ENCODE data around the gene RNF121. TPM values are rescaled to one million over a fixed set of nuclear protein-coding genes. Genes with fewer than 3 reads are reported as not detected.
A peak's percentile ranks its signal among the peaks of the same experiment; 100 is the strongest.

The RNF121 gene
- total RNA-seq, 8 experiments from 2014 or later = 20.6 to 36.4 (median 31.9) TPM

DNA sequence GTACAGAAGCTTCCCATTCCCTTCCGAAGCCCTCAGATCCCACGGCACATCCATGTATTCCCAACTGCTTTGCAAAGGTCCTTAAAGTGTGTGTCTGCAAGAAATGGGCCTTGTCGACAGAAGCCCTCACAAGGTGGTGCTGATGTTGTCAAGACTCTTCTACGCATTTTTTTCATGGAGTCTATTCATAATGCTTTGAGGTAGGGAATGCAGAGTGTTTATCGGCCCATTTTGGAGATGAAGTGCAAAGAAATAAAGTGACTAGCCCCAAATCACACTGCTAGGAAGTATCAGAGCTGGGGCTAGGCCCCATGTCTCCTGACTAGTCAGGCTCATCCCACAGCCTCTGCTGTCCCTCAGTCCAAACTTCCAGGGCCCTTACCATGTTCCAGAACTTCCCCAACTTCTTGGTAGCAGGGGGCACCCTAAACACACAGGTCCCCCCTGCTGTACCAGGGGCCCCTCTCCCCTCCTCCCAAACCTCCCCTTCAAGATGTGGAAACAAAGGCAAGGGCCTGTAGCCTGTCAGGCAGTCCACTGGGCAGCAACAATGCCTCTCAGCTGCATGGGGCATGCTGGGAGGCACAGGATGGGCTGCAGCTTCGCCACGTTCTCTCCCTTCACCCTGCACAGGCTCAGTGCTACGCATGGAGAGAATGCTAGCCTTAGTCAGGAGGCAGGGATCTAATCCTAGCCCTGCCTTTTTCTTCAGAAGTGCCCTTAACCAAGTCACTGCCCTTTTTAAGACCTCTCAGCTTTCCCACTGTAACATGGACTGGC is 77.7 kb downstream of the RNF121 start:
- no peak overlapping the region for H3K4me3 ChIP-seq
- H3K27ac ChIP-seq = no peak overlapping the region
- ATAC-seq (replicated peaks in 6 of 8) = no peak
- in situ Hi-C loops (cut with MboI; ENCODE audit: low pct_unique_long_range_greater_than_20kb in 2 of 9, low sequenced_read_pairs in 9 of 9, unreplicated experiment in 9 of 9) = loop anchor here in 2 of 9 experiments (25.0 kb wide), 1 partner anchor 406 kb away; no protein-coding TSS in a partner anchor
- WGBS, 10 experiments = 30 to 100% (median 85%) methylated on average over 2 to 5 of the region's 8 CpGs; no CpG with 5 or more reads in 3 of the 10 experiments
- H3K4me1 ChIP-seq (replicated peaks in 1 of 2) = no peaks in the 10 kb centered on the region

DNA sequence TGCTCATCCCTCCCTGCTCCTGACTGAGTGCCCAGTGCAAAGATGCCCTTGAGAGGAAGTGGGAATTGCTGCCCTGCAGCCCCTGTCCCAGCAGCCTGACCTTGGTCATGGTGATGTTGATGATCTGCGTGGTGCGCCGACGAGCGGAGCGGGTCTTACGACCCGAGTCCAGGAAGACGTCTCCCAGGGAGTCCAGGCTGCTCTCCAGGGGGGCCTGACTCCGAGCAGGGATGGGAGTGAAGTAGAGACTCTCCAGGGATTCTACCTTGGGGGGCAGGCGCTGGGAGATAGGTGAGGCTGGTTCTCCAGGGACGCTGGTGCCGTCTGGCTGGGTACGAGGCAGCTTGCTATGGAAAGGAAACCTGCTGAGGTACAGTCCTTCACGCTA is 78.2 kb downstream of the RNF121 start:
- Histone ChIP-seq H3K27ac (no peak overlapping the region), H3K4me1 (replicated peaks in 1 of 2) (no peaks in the 10 kb centered on the region), H3K4me3 (no peak overlapping the region)
- in situ Hi-C loops (cut with MboI; ENCODE audit: low pct_unique_long_range_greater_than_20kb in 2 of 9, low sequenced_read_pairs in 9 of 9, unreplicated experiment in 9 of 9) = loop anchor here in 2 of 9 experiments (25.0 kb wide), 1 partner anchor 405 kb away; no protein-coding TSS in a partner anchor
- no peak for ATAC-seq (replicated peaks in 6 of 8)
- 60 to 100% (median 87%) methylated on average over 1 to 11 of the region's 15 CpGs; no CpG with 5 or more reads in 4 of the 10 experiments for WGBS, 10 experiments

DNA sequence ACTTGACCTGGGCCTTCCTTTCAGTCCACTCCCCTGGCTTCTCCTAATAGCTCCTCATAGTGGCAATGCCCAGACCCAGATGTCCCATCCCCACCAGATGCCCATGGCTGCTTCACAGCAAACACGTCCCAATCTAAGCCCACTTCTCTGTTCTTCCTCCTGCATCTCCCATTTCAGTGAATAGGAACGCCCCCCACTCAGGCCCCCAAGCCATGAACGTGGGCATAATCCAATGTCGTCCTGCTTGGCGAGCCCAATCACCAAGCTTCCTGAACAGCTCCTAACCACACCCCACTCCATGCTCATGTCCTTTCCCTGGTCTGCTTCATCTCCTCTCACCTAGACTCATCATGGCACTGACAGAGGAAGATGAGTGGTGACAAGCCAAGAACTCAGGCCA is 78.7 kb downstream of the RNF121 start:
- H3K4me1 ChIP-seq (replicated peaks in 1 of 2) = no peaks in the 10 kb centered on the region
- H3K27ac ChIP-seq = no peak overlapping the region
- no peak for ATAC-seq (replicated peaks in 6 of 8)
- WGBS, 10 experiments = 75 to 100% (median 93%) methylated on average over 2 to 5 of the region's 5 CpGs; no CpG with 5 or more reads in 5 of the 10 experiments
- no peak overlapping the region for H3K4me3 ChIP-seq
- in situ Hi-C loops (cut with MboI; ENCODE audit: low pct_unique_long_range_greater_than_20kb in 2 of 9, low sequenced_read_pairs in 9 of 9, unreplicated experiment in 9 of 9) = loop anchor here in 2 of 9 experiments (25.0 kb wide), 1 partner anchor 405 kb away; no protein-coding TSS in a partner anchor

DNA sequence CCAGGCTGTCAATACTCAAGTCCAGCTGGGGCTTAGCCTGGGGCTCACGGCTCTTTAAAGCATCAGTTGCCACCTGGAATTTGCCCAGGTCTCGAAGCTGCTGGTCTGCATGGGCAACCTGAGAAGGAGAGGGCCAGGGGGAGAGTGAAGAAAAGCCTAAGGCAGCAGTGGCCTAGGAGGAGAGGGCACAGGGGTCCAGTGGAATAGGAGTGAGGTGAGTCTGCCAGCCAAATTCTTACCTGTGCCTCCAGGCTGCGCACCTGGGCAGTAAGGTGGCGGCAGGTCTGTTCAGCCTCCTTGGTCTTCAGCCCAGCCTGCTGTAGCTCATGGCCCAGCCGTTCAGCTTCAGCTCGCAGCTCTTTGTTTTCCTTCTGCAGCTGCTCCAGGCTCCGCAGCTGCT is 79.9 kb downstream of the RNF121 start:
- Histone ChIP-seq H3K27ac (no peak overlapping the region), H3K4me1 (replicated peaks in 1 of 2) (no peaks in the 10 kb centered on the region), H3K4me3 (no peak overlapping the region)
- ATAC-seq (replicated peaks in 6 of 8) = no peak
- in situ Hi-C loops (cut with MboI; ENCODE audit: low pct_unique_long_range_greater_than_20kb in 2 of 9, low sequenced_read_pairs in 9 of 9, unreplicated experiment in 9 of 9) = loop anchor here in 2 of 9 experiments (25.0 kb wide), 1 partner anchor 404 kb away; no protein-coding TSS in a partner anchor
- 60 to 100% (median 73%) methylated on average over 1 to 3 of the region's 7 CpGs; no CpG with 5 or more reads in 6 of the 10 experiments for WGBS, 10 experiments

DNA sequence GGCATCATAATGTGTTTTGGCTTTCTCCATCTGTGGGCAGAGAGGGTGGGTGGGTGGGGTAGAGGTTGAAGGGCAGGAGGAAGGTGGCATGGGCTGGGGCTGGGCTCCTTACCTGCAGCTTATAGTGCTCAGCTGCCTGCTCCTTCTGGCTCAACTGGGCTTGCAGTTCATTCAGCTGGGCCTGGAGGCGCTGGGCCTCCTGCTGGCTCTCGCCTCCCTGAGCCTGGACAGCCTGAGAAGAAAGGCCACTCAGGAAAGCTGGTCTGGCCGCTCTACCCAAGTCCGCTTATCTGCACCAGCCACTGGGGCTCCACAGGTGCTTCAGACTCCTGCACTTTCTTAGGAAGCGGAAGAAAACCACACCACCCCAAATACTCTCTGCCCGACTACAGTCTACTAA is 80.3 kb downstream of the RNF121 start:
- WGBS, 10 experiments = 100% methylated on average over 5 of the region's 6 CpGs; no CpG with 5 or more reads in 9 of the 10 experiments
- Histone ChIP-seq H3K4me1 (replicated peaks in 1 of 2) (no peaks in the 10 kb centered on the region), H3K27ac (no peak overlapping the region), H3K4me3 (no peak overlapping the region)
- in situ Hi-C loops (cut with MboI; ENCODE audit: low pct_unique_long_range_greater_than_20kb in 2 of 9, low sequenced_read_pairs in 9 of 9, unreplicated experiment in 9 of 9) = loop anchor here in 2 of 9 experiments (25.0 kb wide), 1 partner anchor 403 kb away; no protein-coding TSS in a partner anchor
- no peak for ATAC-seq (replicated peaks in 6 of 8)

DNA sequence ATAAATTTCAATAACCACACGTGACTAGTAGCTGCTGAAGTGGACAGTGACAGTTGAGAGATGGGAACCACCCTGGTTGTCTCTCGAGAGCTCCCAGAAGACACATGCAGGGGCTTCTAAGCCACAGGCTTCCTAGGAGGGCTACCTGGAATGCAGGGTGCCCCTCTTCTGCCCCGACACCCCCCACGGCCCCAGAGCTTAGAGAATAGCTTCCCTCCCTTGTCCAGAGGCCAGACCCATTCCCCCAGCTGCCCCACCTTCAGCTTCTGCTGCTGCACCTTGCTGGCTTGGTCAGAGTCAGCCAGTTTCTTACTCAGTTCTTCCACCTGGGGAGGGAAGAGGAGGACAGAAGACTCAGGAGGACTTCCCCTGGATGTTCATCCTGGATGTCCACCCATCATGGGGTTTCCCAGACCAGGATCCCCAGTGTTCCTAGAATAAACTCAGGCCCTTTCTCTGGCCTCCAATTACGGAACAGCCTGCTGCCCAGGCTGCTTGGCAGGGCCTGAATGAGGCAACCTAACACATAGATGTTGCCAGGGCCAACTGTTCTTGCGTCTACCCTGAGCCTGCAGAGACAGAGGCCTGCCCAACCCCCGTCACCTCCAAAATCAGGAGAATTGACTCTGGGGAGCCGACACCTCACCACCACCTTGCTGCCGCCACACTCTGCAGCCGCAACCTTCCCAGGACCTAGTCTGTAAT is 81.8 kb downstream of the RNF121 start:
- Histone ChIP-seq H3K4me1 (replicated peaks in 1 of 2) (no peaks in the 10 kb centered on the region), H3K27ac (no peak overlapping the region), H3K4me3 (no peak overlapping the region)
- in situ Hi-C loops (cut with MboI; ENCODE audit: low pct_unique_long_range_greater_than_20kb in 2 of 9, low sequenced_read_pairs in 9 of 9, unreplicated experiment in 9 of 9) = loop anchor here in 2 of 9 experiments (25.0 kb wide), 1 partner anchor 402 kb away; no protein-coding TSS in a partner anchor
- ATAC-seq (replicated peaks in 6 of 8) = no peak
- 67 to 100% (median 97%) methylated on average over 1 to 6 of the region's 10 CpGs; no CpG with 5 or more reads in 4 of the 10 experiments for WGBS, 10 experiments

DNA sequence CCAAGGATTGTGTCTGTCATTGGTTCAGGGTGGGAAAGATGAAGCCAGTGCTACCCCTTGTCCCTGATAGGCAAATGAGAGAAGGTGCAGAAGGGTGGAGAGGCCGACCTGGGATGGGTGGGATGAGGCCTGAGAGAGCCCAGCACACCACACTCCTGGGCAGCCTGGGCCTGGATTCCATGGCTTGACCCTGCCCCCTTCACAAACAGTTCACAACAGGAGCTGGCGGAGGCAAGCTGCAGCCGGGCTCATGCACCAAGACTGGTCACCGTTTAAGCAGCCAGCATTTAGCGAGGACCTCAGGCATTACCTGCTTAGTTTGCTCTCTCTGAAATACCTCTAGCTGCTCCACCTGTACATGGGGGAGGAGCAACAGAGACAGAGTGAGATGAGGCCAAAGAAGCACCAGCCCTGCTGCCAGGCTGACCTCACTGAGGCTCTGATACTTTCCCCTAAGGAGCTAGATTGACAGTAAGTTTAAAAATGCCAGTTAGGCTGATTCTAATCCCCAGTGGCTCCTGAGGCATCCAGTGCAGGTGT is 83.3 kb downstream of the RNF121 start:
- WGBS, 10 experiments = 74 to 82% methylated on average over 3 to 5 of the region's 5 CpGs; no CpG with 5 or more reads in 8 of the 10 experiments
- Histone ChIP-seq H3K4me1 (replicated peaks in 1 of 2) (no peaks in the 10 kb centered on the region), H3K27ac (no peak overlapping the region), H3K4me3 (no peak overlapping the region)
- in situ Hi-C loops (cut with MboI; ENCODE audit: low pct_unique_long_range_greater_than_20kb in 2 of 9, low sequenced_read_pairs in 9 of 9, unreplicated experiment in 9 of 9) = loop anchor here in 2 of 9 experiments (25.0 kb wide), 1 partner anchor 400 kb away; no protein-coding TSS in a partner anchor
- no peak for ATAC-seq (replicated peaks in 6 of 8)

DNA sequence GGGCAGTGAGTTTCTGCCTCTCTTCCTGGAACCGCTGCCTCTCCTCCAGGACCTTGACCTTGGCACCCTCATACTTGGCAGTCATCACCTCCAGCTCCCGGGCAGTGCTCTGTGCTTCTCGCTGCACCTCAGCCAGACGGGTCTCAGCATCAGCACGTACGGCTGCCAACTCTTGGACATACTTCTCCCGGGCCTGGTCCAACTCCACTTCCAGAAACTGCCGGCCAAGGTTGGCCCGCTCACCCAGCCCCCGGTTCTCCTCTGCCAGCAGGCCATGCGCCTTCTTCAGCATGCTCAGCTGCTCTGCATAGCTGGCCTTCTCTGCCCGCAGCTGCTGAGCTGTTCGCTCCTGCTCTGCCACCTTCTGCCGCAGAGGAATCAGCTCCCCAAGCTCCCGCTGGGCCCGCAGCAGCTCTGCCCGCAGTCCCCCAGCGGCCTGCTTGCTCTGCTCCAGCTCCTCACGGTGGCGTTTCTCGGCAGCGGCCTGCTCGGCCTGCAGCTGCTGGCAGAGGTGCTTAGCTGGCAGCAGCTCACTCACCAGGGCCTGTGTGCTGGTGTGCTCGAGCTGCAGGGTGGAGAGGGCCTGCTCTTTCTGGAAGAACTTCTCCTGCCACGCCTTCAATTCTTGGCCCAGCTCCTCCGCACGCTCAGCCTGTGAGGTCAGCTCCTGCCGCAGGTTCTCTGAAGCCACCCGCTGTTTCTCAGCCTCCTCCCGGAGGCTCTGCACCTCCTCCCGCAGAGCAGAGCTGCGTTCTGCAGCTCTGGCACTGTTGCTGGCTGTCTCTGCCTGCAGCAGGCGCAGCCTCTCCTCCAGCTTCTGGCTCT is 84.3 kb downstream of the RNF121 start:
- WGBS, 10 experiments = 41 to 100% (median 91%) methylated on average over 1 to 15 of the region's 33 CpGs; no CpG with 5 or more reads in 3 of the 10 experiments

DNA sequence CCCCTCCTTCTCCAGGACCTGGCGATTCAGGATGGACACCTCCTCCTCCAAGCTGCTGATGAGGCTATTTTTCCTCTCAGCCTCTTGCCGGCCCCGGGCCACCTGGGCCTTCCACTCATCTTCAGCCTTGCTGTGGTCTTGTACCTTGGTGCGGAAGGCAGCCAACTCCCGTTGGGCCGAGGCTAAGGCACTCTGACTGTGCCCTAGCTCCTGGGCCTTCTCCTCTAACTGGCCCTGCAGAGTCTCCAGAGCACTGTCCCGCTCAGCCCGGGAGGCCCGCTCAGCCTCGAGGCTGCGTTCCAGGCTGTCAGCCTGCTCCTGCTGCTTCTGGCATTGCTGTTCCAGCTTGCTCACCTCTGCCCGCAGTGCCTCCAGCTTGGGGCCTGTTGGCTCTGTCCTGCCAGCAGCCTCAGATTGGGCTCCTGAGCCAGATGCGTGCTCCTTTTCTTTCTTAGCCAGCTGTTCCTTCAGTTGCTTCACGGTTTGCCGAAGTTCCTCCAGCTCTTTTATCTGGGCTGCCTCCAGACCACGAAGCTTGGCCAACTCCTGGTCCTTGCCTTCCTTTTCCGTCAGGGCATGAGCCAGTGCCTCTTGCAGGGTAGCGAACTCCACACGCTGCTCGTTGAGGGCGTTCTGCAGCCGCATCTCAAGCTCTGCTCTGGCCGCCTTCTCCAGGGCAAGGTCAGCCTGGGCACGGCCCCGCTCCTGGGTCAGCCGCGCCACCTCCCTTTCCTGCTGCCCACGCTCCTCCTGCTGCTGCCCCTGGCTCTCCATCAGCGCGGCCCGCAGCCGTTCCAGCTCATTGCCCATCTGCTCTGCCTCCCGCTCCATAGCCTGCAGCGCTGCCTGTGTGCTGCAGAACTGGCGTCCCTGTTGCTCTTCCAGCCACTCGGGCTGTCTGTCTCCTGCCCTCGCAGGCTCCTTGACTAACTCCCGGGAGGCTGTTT is 85.2 kb downstream of the RNF121 start:
- Histone ChIP-seq H3K4me3 (no peak overlapping the region), H3K27ac (no peak overlapping the region), H3K4me1 (replicated peaks in 1 of 2) (no peaks in the 10 kb centered on the region)
- in situ Hi-C loops (cut with MboI; ENCODE audit: low pct_unique_long_range_greater_than_20kb in 2 of 9, low sequenced_read_pairs in 9 of 9, unreplicated experiment in 9 of 9) = loop anchor here in 2 of 9 experiments (25.0 kb wide), 1 partner anchor 398 kb away; no protein-coding TSS in a partner anchor
- 57 to 100% (median 93%) methylated on average over 1 to 26 of the region's 38 CpGs; no CpG with 5 or more reads in 3 of the 10 experiments for WGBS, 10 experiments
- peak in 1 of 8 experiments; percentile 3 for ATAC-seq (replicated peaks in 6 of 8)

More for the DNA sequence above, 84.3 kb downstream of the RNF121 start:
- no peak overlapping the region for H3K27ac ChIP-seq
- no peaks in the 10 kb centered on the region for H3K4me1 ChIP-seq (replicated peaks in 1 of 2)
- in situ Hi-C loops (cut with MboI; ENCODE audit: low pct_unique_long_range_greater_than_20kb in 2 of 9, low sequenced_read_pairs in 9 of 9, unreplicated experiment in 9 of 9) = loop anchor here in 2 of 9 experiments (25.0 kb wide), 1 partner anchor 399 kb away; no protein-coding TSS in a partner anchor
- peak in 3 of 8 experiments; percentile 16 to 94 (median 92) for ATAC-seq (replicated peaks in 6 of 8)
- H3K4me3 ChIP-seq = no peak overlapping the region

DNA sequence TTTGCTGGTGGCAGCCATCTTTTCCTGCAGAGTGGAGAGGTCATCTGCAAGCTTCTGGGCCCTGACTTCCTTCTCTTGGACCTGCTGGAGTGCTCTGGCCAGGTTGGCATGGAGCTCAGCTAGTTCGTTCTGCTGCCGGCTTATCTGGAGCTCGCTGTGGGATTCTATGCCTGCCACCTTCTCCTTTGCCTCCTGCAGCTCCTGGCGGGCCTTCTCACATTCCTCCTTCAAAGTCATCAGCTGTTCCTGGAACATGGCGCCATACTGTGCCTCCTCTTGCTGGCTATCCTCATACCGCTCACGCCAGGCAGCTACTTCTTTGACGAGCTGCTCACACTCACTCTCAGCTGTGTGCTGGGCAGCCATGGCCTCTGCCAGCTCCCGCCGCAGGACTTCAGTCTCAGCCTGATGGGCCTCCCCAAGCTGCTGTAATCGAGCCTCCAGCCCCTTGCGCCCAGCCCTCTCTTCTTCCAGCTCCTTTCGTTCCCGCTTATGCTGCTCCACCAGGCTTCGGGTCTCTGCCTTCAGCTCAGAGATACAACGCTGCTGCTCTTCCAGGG is 86.0 kb downstream of the RNF121 start:
- 88 to 100% (median 95%) methylated on average over 2 to 11 of the region's 16 CpGs; no CpG with 5 or more reads in 3 of the 10 experiments for WGBS, 10 experiments
- peak in 2 of 8 experiments; percentile 1 to 11 for ATAC-seq (replicated peaks in 6 of 8)
- Histone ChIP-seq H3K4me3 (no peak overlapping the region), H3K4me1 (replicated peaks in 1 of 2) (no peaks in the 10 kb centered on the region), H3K27ac (no peak overlapping the region)
- in situ Hi-C loops (cut with MboI; ENCODE audit: low pct_unique_long_range_greater_than_20kb in 2 of 9, low sequenced_read_pairs in 9 of 9, unreplicated experiment in 9 of 9) = loop anchor here in 2 of 9 experiments (25.0 kb wide), 1 partner anchor 397 kb away; no protein-coding TSS in a partner anchor

Measured in motor neuron (in vitro differentiated cells).